Ishikawa (cell line): ENCODE data around the gene TES.

Source experiments
- CEBPB ChIP-seq: IDR thresholded peaks from 2 replicates; pipeline ENCODE4 v1.6.1; 2012
- CREB1 ChIP-seq: IDR thresholded peaks from 2 replicates; pipeline ENCODE4 v1.6.1; 2012; ENCODE audit warnings: low read depth
- EGR1 ChIP-seq: IDR thresholded peaks from 2 replicates; pipeline ENCODE4 v1.6.1; 2012
- EP300 ChIP-seq: IDR thresholded peaks from 2 replicates; pipeline ENCODE4 v1.6.1; 2012; ENCODE audit warnings: borderline replicate concordance
- FOXM1 ChIP-seq: IDR thresholded peaks from 2 replicates; pipeline ENCODE4 v1.6.1; 2012; ENCODE audit warnings: low read depth, borderline replicate concordance
- MAX ChIP-seq: IDR thresholded peaks from 2 replicates; pipeline ENCODE4 v1.6.1; 2012
- NFIC ChIP-seq: IDR thresholded peaks from 2 replicates; pipeline ENCODE4 v1.6.1; 2012
- RAD21 ChIP-seq: IDR thresholded peaks from 2 replicates; pipeline ENCODE4 v1.6.1; 2012; ENCODE audit warnings: low read depth
- REST ChIP-seq: IDR thresholded peaks from 2 replicates; pipeline ENCODE4 v1.6.1; 2012; ENCODE audit warnings: low read depth, mild to moderate bottlenecking
- TAF1 ChIP-seq: IDR thresholded peaks from 2 replicates; pipeline ENCODE4 v1.6.1; 2012; ENCODE audit warnings: low read depth, mild to moderate bottlenecking
- TCF12 ChIP-seq: IDR thresholded peaks from 2 replicates; pipeline ENCODE4 v1.6.1; 2012; ENCODE audit warnings: low read depth
- TEAD4 ChIP-seq: IDR thresholded peaks from 2 replicates; pipeline ENCODE4 v1.6.1; 2012
- USF1 ChIP-seq: IDR thresholded peaks from 2 replicates; pipeline ENCODE4 v1.6.1; 2012
- YY1 ChIP-seq: IDR thresholded peaks from 2 replicates; pipeline ENCODE4 v1.6.1; 2012; ENCODE audit warnings: low read depth
- ZBTB7A ChIP-seq: IDR thresholded peaks from 2 replicates; pipeline ENCODE4 v1.6.1; 2012; ENCODE audit warnings: low read depth

The TES gene

GRCh38 chr7:116197360-116197759, 13.0 kb upstream of the TES start:
- TF ChIP-seq FOXM1 (no peak), TEAD4 (no peak), EP300 (no peak), RAD21 (no peak), TAF1 (no peak), REST (no peak), YY1 (no peak), ZBTB7A (no peak), MAX (no peak), USF1 (no peak), NFIC (no peak), CEBPB (no peak), TCF12 (no peak), CREB1 (no peak), EGR1 (no peak)

DNA sequence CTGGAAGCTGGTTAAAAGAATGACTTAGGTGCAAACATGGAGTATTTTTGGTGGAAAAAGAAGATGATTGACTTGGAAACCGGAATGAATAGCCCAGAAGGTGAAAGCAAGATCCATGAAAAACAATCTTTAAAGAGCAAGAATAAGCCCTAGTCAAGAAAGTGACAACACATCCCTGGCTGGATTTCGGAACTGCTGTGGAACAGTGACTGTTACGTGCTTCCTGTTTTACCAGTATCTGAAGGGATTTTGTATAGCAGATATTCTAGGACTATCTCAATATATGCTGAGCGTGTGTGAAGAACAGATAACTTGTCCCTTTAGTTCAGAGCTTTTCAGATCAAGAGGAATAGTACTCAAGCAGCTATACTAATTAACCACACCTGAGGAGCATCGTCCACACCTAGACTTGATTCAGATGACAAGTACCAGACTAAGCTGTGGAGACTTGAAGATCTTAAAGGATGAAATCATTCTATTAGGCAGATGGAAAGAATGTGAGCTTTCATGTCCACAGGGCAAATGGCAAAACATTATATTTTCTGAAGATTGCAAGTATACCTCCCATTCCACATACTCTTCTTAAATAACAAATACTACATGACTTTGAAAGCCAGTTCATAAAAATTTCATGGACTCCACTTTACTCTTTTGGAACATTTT, 11.5 kb upstream of the TES start:
- TF ChIP-seq RAD21 (no peak), TEAD4 (no peak), TCF12 (no peak), EP300 (no peak), NFIC (no peak), EGR1 (no peak), CEBPB (no peak), MAX (no peak), FOXM1 (no peak), CREB1 (no peak), USF1 (no peak)

DNA sequence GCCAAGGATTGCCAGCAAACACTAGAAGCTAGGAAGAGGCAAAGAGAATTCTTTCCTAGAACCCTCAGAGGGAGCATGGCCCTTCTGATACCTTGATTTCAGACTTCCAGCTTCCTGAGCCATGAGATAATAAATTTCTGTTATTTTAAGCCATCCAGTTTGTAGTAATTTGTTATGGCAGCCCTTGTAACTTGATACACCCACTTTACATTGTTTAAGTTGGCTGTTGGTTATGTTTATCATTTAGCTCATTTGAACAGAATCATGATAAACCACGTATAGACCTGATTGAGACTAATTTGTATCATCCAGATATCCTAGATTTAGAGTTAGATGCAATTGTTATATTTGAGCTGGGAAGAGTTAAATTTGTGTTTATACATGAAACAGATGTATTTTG, 9.4 kb upstream of the TES start:
- no peak for TF ChIP-seq CEBPB
- no peak for TF ChIP-seq NFIC
- no peak for TF ChIP-seq USF1
- no peak for TF ChIP-seq EGR1
- TF ChIP-seq CREB1 = no peak
- no peak for TF ChIP-seq TAF1
- no peak for TF ChIP-seq MAX
- TF ChIP-seq FOXM1 = no peak
- TF ChIP-seq ZBTB7A = no peak
- no peak for TF ChIP-seq RAD21
- no peak for TF ChIP-seq TCF12
- no peak for TF ChIP-seq REST
- no peak for TF ChIP-seq EP300
- TF ChIP-seq YY1 = no peak
- no peak for TF ChIP-seq TEAD4

DNA sequence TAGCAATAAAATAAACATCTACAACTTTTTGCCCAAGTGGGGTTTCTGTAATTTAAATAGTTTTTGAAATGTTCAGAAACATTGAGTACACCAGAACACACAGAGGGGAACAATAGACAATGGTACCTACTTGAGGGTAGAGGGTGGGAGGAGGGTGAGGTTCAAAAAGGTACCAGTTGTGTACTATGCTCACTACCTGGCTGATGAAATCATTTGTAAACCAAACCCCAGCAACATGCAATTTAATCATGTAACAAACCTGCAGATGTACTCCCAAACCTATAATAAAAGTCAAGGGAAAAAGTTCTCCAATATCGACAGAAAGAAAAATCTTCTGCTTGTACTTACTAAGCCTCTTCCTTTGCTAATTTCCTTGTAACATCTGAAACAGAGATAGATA, 4.2 kb upstream of the TES start:
- TF ChIP-seq EGR1 (no peak), CREB1 (no peak), EP300 (no peak), USF1 (no peak), RAD21 (no peak), NFIC (no peak), MAX (no peak), FOXM1 (no peak), CEBPB (no peak), ZBTB7A (no peak), YY1 (no peak), TCF12 (no peak), TAF1 (no peak), REST (no peak), TEAD4 (no peak)
